Right forelimb (tissue), 1 donor: ENCODE data around the gene STAG3.

Experiments used
- DNase-seq: peaks from one replicate; pipeline ENCODE4 v3.0.0-alpha.2; 2018

The STAG3 gene

DNA sequence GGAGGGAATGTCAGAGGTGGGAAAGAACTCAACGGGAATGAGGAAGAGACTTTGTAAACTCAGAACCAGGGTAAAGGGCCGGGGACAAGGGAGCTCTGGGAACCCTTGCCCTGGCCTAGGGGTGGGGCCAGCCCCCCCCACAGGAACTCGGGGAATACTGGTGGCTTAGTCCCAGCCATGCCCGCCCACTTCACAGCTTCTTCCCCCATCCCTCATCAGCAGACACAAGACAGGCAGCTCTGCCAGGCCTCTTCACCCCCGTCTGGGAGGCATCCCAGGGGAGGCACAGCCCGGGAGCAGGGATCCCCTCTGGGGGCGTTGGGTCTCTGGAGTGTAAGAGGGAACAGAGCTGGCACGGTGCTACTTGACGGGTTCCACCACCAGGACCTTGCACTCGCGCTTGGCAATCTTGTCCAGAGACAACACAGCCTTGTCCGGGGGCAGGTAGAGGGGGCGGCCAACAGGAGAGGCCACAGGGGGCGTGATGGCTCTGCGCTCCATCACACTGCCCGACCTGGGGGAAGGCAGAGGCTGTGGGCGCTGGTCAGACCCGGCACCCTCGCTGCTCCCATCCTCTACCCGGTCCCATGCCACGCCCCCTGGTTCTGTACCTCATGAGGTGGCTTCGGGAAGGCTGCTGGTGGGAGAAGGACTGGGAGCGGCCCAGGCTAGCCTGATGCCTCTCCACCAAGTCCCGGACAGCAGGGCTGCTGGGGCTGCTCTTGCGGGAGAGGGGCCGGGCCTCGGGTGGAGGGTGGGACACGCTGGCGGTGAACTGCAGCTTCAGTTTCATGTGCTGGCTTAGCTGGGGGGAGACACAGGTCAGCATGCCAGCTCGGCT, 22.8 kb upstream of the STAG3 start:
- DNase-seq: no peak

- DNase-seq: no peak
Measured at GRCh38 chr7:100155553-100156317, 22.0 kb upstream of the STAG3 start.

DNA sequence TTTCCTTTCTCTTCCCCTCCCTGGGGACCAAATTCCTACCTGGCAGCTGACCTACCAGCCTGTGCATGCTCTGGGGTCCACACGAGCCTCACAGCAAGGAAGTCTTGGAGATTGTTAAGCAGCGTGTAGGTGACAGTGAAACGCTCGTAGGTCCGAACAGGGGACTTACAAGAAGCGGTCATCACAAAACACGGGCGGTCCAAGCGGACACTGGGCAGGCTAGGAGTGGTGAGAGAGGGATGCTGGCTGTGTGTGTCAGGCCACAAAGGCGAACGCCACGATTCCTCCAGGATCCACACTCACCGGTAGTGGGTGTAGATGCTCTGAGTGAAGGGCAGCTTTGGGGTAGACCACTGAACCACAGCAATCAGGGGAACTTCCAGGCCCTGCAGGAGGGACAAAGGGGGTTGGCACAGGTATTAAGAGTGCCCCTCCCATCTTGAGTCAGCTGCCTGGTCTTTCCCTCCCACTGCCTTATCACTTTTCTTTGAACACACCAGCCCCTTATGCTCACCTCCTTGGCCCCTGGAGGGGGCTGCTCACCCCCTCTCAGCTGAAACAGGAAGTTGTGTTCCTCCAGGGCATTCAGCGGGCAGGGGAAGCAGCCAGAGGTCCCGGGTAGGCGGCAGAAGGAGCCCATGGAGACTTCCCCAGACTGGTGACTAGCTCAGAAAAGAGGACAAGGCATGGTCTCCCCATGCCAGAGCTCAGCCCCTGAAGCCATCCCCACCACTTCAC, 21.2 kb upstream of the STAG3 start:
- no peak for DNase-seq

DNA sequence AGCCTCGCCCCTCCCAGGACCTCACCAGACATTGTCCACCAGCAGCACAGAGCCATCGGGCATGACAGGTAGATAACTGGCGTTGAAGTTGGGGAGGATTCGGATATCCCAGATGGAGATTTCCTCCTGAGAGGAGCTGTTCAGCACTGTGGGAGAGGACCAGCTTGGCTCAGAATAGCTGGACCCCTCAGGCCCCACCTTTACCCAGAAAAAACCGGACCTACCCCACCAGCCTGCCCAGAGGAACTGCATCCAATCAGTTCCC, 20.7 kb upstream of the STAG3 start:
- DNase-seq: no peak

GRCh38 chr7:100157334-100158228, 20.1 kb upstream of the STAG3 start:
- no peak for DNase-seq

GRCh38 chr7:100158229-100159098, 19.3 kb upstream of the STAG3 start, which contains the start of gene TRAPPC14:
TRAPPC14 (minus strand) TSS chr7:100158723; CDS start chr7:100158499, 224 bp downstream.
- DNase-seq: peak; percentile 94

DNA sequence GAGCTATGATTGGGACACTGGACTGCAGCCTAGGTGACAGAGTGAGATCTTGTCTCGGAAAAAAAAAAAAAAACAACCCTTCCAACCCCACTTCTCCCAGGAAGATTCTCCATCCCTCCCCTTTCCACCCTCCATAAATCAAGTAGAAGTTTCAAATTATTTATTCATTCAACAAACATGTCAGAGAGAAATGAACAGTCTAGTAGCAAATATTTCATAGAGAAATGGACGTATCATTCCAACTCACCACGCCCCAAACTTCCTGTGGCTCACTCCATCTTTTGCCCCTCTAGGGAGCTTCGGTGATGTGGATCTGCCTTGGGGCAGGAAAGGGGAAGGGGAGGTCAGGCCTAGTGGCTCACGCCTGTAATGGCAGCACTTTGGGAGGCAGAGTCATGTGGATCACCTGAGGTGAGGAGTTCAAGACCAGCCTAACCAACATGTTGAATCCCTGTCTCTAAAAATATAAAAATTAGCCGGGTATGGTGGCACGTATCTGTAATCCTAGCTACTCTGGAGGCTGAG, 18.6 kb upstream of the STAG3 start:
- DNase-seq: no peak

- no peak for DNase-seq
Measured at GRCh38 chr7:100160067-100160466, 17.7 kb upstream of the STAG3 start.

GRCh38 chr7:100163006-100163531, 14.6 kb upstream of the STAG3 start:
- DNase-seq: no peak

- no peak for DNase-seq
Measured at GRCh38 chr7:100163871-100164270, 13.8 kb upstream of the STAG3 start.

DNA sequence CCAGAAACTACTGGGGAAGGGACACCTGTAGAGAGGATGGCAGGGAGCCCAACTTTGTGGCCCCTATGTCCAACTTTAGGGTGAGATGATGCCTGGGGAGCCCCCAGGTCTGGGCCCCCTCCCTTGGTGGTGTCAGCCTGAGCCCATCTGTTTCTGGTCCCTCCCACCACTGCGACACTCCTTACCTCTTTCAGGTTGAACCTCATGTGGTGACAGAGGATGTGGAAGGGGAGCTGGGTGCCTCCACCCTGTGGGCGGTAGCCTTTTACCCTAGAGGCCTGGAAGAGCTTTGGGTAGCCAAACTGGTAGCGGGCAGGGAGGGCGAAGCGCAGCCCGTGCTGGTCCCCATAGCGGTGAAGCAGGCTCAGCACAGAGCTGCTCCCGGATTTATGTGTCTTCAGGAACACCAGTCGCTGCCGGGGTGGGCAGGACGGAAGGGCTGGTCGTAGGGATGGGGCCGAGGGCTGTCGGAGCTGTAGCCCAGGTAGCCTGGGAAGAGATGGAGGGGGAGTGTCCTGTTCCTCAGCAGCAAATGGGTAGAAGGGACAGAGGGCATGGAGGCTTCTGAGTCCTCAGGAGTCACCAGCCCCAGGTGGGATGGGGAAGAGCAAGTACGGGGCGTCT, 11.3 kb upstream of the STAG3 start:
- DNase-seq: no peak

GRCh38 chr7:100166970-100167911, 10.5 kb upstream of the STAG3 start:
- no peak for DNase-seq

- no peak for DNase-seq
Measured at GRCh38 chr7:100167912-100168323, 9.8 kb upstream of the STAG3 start.

DNA sequence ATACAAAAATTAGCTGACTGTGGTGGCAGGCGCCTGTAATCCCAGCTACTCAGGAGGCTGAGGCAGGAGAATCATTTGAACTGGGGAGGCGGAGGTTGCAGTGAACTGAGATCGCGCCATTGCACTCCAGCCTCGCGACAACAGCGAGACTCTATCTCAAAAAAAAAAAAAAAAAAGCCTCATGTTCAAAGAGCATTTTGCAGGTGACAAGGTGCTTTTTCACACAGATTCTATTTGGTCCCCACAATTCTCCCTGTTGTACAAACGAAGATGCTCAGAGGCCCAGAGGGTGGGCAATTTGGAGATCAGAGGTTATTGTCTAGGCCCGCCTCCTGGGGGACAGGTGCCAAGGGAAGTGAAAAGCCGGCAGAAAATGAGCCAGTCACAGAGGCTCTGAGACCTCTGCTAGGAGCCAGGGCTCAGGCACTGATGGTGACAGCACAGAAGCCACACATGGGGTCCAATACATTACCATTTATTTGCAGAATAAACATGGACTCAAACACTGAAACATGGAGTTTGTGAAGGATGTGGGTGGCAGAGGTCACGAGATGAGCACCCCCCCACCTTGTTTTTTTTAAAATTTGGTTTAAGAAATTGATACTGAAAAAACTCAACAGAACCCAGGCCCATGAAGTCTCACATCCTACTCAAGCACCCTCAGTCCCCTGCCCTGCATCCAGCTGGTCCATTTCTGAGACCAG, 8.4 kb upstream of the STAG3 start:
- no peak for DNase-seq

- DNase-seq: no peak
Measured at GRCh38 chr7:100170101-100170897, 7.4 kb upstream of the STAG3 start.

DNA sequence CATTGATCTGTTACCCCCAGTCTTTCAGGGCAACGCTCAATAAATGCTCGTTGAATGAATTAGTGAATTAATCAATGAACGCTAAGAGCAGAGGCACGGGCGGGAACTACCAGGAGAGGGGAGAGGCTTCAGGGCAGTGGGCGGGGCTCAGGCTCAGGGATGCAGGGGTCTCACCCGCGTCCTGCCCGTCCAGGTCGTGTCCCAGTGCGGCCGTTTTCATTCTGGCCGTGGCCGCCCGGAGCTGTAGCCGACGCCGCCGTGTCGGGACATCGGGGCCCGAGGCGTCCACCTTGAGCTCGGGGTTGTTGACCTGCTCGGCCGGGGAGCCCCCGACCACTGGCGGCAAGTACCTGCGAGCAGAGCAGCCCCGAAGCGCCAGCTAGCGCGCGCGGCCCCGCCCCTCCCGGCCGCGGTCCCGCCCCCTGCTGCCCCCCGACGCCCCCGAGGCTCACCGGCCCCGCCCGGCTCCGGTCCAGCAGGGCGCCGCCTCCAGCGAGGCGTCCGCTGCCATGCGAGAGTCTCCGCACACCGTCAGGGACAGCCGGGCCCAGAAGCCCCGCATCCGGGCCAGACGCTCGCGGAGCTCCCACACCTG, 6.5 kb upstream of the STAG3 start:
- DNase-seq: no peak

- no peak for DNase-seq
Measured at GRCh38 chr7:100171840-100172239, 5.9 kb upstream of the STAG3 start.
